Measurements from ENCODE around the gene CHD9NB. TPM values are rescaled to one million over a fixed set of nuclear protein-coding genes. Genes with fewer than 3 reads are reported as not detected.
A peak's percentile ranks its signal among the peaks of the same experiment; 100 is the strongest.
"Not testable (repeated sequence)": the region's sequence is repeated elsewhere in the genome, so short reads cannot be mapped to it uniquely, and the experiment has no call there.

Gene CHD9NB
- total RNA-seq, 1 donor from 2014 or later, result 0.24 TPM

- no peak for DNase-seq (ENCODE audit: low read depth)
These were observed 5.0 kb upstream of the CHD9NB start for GRCh38 chr16:53057658-53058057.

GRCh38 chr16:53056392-53056881 is 3.7 kb upstream of the CHD9NB start:
- DNase-seq (ENCODE audit: low read depth), result no peak

GRCh38 chr16:53055541-53056391 is 3.1 kb upstream of the CHD9NB start:
- DNase-seq (ENCODE audit: low read depth), result peak; percentile 59

- peak; percentile 89 for DNase-seq (ENCODE audit: low read depth)
These were observed 2.2 kb upstream of the CHD9NB start, which contains the start of gene CHD9 for GRCh38 chr16:53054670-53055485. Gene CHD9, plus strand, starts transcription at chr16:53054991. Its CDS starts 101,099 bp downstream, at chr16:53156090.

- no peak for DNase-seq (ENCODE audit: low read depth)
These were observed 1.4 kb upstream of the CHD9NB start for GRCh38 chr16:53053967-53054669.

GRCh38 chr16:53051255-53051654 is 1.4 kb downstream of the CHD9NB start:
- not testable (repeated sequence) for DNase-seq (ENCODE audit: low read depth)

GRCh38 chr16:53048139-53048915 is 4.4 kb downstream of the CHD9NB start:
- DNase-seq (ENCODE audit: low read depth), result no peak

GRCh38 chr16:53047515-53047914 is 5.2 kb downstream of the CHD9NB start:
- not testable (repeated sequence) for DNase-seq (ENCODE audit: low read depth)

GRCh38 chr16:53045341-53046220 is 7.1 kb downstream of the CHD9NB start:
- DNase-seq (ENCODE audit: low read depth), result no peak

- no peak for DNase-seq (ENCODE audit: low read depth)
These were observed 8.6 kb downstream of the CHD9NB start for GRCh38 chr16:53043986-53044601.

- DNase-seq (ENCODE audit: low read depth), result no peak
These were observed 9.3 kb downstream of the CHD9NB start for GRCh38 chr16:53043428-53043831.

GRCh38 chr16:53042235-53042701 is 10.4 kb downstream of the CHD9NB start:
- no peak for DNase-seq (ENCODE audit: low read depth)

- DNase-seq (ENCODE audit: low read depth), result peak; percentile 69
These were observed 11.2 kb downstream of the CHD9NB start for GRCh38 chr16:53041320-53042051.

GRCh38 chr16:53040788-53041187 is 11.9 kb downstream of the CHD9NB start:
- no peak for DNase-seq (ENCODE audit: low read depth)

GRCh38 chr16:53036711-53037110 is 16.0 kb downstream of the CHD9NB start:
- peak; percentile 59 for DNase-seq (ENCODE audit: low read depth)

GRCh38 chr16:53036066-53036465 is 16.6 kb downstream of the CHD9NB start:
- no peak for DNase-seq (ENCODE audit: low read depth)

GRCh38 chr16:53035176-53035942 is 17.3 kb downstream of the CHD9NB start:
- no peak for DNase-seq (ENCODE audit: low read depth)

Data from myocyte (in vitro differentiated cells).